CD4-positive, alpha-beta T cell treated with Interleukin-2 at 100 ng/mL for 4 hours (primary cell): ENCODE results near the gene ACSL6.

Source experiments
- DNase-seq: peaks from one replicate; pipeline ENCODE4 v3.0.0-alpha.2; 2020; ENCODE audit warnings: low spot score

ACSL6 gene

GRCh38 chr5:132017316-132017715 lies 5.9 kb upstream of the ACSL6 start:
- DNase-seq = peak; percentile 17

DNA sequence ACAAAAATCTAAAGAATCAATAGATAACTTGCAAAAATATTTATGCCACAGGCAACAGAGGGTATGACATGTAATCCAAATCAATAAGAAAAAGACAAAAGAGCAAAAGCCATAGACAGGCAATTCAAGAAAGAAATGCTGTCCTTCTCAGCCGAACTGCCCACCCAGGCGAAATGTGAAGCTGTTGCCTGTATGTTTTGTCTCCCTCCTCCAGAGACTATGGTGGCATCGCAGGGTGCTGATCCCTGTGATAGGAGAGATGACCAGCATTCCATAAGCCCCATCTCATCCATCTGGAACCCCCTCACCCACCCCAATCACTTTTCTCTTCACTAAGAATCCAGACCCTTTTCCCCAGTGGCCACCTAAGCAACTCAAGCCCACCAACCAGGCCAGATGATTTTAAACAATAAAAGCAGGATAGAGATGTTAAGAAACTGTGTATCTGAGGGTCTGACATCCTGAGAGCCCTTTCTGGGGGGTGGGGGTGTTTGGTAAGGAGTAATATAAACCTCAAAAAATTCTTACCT lies 5.3 kb upstream of the ACSL6 start:
- DNase-seq = no peak

- DNase-seq = no peak
Observed at GRCh38 chr5:132013711-132014110, 2.3 kb upstream of the ACSL6 start.

DNA sequence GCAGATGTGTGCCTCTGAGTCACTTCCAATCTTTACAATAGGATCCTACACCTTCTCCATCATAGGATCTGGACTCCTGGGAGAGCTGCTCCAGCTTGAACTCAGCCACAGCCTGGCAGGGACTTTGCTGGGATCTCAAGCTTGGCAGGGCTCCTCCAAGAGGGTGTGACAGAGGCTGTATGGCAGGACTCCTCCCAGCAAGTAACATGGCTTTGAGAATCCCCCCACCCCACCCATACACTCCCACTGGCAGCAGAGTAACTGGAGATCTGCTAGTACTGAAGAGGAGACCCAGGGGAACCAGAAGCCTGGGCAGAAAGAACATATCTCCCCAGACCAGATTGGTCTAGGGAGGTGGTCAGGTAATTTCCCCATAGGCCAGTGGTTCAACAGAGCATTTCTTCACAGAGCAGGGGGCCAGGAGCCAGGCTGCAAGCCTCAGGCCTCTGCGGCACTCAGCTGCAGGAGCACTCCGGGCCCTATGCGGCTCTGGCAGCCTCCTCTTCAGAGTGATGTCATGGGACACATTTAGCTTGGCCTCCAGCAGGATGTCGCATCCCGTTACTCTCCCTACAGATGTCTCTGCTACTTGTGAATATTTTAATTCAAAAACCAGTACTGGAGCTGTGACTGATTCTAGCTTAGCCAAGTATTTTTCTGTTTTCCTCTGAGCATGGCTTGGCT lies 1.7 kb upstream of the ACSL6 start:
- DNase-seq = no peak

DNA sequence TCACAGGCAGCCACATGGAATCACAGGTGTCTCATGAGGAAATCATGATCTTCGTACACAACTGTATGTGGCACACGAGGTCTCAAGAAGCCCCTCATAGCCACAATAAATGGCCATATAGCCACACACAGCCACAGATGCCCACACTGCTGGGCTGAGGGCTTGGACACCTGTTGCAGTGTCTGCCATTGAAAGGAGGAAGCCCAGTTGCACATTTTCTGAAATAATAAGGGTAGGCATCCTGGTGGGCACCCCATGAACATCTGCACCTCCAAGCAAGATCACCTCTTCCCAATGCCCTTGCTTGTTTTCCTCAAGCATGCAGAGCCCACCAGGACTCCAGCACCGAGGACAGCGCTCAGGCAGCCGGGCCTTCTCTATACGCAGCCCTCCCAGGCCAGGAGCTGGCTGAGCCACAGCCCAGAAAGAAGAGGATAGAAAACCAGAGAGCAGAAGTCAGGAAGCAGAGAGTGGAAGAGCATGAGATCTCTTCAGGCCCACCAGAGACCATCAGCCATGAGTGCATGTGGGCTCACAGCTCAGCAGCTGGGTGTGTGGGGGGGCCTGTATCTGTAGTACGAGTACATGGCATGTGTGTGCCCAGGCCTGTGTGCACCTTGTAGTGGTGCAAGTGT lies 1.0 kb upstream of the ACSL6 start:
- no peak for DNase-seq

DNA sequence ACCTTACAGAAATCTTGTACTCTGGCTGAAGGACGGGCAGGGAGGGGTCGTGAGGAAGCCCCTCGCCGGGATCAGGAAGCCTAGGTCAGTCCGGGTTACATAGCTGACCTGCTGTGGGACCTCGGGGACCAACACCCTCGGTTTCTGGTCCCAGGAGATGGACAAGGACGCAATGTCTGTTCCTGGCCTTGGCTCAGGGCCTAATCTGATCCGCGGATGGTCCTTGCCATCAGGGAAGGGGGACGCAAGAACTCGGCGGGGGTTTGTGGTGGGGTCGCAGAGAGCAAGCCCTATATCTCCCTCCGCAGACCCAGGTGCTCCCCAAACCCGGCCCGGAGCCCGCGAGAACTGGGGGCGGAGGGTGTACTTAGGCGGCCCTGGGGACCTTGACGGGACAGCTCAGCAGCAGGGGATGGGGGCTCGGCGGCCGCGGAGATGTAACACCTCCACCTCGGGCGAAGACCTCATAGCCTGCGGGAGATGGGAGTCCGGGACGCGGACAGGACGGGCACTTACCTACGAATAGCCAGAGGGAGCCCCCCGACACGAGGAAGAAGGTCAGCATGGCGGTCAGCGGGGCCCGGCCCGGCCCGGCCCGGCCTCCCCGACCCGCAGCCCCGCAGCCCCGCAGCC lies 353 bp downstream of the ACSL6 start:
- DNase-seq = no peak

DNA sequence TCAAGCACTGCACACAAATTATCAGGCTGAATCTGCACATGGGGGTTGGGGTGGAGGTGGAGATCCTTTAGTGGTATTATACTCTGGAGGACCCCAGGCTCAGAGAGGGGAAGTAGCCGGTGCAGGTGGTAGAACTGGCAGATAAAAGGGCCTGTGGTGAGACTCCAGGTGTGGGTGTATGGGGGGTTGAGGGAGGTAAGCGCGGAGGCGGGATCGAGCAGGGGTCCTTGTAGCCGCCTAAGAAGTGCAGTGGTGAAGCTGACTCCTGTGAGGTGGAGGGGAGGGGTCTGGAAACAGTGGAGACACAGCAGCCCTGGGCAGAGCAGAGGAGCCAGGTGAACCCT lies 841 bp downstream of the ACSL6 start:
- DNase-seq = no peak

DNA sequence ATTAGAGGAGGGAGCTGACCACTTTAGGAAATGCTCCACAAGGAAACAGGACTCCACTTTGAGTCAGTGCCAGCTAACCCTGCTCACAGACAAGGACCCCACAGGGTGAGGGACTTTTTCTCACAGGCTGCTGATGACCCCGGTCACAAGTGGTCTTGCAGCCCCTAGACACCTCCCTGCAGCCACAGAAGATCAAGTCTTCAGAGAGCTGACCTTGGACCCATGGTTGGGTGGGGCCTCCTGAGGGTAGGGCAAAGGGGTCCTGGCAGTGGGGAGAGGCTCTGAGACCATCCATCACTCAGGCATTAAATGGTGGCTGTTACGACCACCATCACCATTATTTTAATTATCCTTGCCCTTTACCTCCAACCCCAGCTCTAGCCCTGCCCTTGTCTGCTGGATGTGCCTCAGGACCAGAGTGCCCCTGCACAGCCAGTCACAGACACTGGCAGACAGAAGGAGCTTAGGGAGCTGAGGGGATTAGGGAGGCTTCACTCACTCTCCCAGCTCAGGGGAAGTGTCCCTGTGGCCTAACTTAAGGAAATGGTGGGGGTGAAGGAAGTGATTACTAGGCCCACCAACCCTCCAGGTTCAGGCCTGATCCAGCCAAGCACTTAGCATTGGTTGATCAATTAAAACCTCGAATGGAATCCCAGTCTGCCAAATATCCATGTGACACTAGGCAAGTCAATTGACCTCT lies 1.6 kb downstream of the ACSL6 start:
- DNase-seq = no peak

DNA sequence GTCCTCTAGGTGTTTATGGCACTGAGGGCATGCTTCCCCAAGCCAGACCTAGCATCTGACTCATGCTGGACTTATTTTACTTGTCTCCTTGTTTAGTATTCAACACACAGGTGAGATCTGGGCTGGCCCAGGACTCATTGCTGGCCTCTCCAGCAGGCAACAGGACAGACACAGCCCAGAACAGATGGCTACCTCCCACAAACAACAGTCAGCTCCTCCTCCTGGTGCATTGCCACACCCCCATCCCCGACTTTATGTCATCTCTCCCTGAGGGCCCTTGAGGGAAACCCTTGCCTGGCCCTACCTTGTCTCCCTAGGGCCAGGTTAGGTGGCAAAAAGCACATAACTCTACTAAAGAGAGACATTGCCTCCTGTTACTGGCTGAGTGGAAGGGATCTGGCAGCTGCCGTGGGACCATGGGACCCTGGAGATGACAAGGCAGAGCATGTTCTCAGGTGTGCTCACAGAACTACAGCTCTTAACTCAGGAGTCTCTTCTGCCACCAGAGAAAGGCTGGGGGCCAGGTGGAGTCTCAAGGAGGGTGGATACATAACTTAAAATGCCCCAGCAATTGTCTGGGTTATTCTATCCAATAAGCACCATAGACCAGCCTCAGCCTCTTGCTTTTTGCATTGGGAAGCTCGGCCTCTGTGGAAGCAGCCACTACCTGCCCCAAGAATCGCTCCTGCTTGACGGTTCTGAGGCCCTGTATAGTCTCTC lies 2.3 kb downstream of the ACSL6 start:
- DNase-seq = no peak

- DNase-seq = no peak
Observed at GRCh38 chr5:132008163-132008473, 3.3 kb downstream of the ACSL6 start.

DNA sequence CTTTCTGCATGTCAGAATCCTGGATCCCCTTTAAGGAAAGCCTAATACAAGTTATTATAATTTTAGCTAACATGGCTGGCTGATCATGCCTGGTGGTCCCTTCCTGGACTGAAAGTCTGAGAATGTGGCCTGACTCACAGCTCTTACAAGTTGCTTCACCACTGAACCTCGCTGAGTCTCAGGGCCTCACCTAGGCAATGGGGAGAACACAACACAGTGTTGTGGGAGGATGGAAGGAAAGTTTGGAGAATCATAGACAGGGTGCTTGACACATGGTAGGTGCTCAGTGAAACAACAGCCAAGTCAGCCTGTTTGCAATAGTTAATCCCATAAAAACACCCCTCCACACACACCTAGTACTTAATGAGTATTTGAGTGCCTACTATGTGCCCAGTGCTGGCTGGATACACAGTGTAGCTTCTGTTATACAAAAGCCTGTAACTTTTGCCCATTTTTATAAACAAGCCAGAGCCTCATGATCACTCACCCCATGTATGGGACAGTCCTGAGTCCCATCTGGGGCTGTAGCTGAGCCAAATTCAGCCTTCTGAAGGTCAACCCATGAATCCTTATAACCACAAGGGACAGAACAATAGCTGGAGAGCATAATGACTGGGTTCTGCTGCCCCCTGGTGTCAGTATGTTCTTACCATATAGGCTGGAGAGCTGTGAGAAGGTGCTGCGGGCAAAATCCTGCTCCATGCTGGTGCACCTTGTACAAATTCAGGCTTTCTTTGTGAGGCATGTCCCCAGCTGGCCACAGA lies 3.9 kb downstream of the ACSL6 start:
- peak; percentile 79 for DNase-seq

DNA sequence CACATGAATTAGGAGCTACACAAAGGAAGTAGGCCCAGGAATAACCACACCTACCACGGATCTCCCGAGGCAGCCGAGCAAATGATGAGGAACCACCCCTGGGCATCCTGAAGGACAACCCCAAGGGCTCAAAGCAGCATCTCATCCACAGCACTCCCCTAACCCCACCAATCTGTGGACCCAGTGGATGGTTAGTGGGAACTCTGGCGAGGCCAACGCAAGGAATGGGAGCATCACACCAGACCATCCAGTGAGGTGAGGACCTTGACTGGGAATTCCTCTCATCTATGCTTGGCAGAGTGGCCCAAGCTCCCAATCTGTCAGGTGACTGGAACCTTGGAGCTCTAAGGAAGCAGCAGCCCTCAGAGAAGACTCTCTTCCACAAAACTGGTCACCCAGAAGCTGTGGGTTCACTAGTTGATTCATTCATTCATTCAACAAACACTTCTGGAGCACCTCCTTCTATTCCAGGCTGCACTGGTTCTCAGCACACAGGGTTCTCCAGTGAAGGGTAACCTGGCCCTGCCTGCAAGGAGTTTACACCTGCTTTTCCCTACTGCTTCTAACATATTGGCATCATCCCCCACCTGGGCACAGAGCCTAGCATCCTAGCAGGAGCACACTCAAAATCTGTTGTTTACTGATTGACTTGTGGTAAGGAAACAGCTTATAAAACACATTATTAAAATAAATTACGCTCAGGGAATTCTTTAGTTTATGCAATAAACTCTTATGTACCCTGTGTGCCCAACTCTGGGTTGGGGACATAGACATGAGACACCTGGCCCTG lies 4.9 kb downstream of the ACSL6 start:
- no peak for DNase-seq

GRCh38 chr5:132005591-132005990 lies 5.9 kb downstream of the ACSL6 start:
- no peak for DNase-seq

DNA sequence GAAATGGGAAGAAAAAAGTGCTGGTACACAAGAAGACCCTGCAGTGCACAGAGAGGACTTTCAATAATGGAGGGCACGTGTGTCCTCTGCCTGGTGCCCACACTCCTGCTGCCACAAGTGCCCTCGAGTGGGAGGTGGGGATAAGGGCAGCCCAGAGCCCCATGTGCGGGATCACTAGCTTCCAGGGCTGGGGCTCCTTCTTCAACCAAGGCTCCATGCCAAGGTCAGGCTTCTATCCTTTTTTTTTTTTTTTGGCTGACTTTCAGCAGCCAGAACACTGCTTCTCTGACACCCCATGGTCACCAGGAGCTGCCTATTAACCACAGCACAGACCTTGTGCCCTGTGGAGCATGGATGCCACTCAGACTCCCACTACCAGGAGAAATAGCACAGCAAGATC lies 7.5 kb downstream of the ACSL6 start:
- no peak for DNase-seq

DNA sequence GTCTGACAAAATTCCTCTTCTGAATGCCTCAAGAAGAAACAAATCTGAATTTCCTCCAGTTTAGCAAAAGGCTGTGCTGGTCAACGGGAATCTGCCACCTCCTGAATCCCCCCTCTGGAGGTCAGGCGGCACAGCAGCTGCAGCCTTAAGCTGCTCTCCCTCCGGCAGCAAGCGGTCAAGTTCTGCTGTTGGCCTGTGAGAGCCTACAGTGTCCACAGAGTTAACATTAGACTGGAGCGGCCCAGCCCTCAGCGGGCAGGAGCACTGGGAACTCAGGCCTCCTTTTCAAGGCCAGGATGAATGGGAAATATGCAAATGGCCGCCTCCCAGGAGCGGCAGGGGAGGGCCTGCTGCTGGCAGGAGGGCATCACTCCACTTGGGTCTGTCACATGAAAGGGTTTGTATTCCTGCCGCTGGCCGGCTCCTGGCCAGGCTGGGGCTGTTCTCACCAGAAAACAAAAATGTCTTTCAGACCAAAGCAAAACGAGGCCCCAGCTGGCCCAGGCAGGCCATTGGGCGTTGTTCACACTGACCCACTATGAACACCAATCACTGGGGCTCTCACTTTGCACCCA lies 8.2 kb downstream of the ACSL6 start:
- DNase-seq = no peak

DNA sequence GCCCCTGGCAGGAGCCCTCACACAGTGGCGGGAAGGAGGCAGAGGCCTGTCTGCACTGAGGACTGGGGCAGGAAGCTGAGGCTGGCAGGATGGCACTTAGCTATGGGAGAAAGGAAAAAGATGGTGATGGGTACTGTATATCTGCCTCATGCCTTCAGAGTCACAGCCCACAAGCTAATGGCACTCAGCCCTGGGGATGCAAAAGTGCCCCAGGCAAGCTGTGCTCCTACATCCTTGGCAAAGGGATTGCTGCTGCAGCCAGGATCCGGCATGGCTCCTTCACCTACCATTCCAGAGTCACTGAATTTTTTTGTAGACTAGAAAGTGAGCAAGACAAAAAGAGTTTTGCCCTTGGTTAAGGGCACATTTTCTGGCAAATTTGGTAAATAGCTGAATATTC lies 8.7 kb downstream of the ACSL6 start:
- DNase-seq = no peak

DNA sequence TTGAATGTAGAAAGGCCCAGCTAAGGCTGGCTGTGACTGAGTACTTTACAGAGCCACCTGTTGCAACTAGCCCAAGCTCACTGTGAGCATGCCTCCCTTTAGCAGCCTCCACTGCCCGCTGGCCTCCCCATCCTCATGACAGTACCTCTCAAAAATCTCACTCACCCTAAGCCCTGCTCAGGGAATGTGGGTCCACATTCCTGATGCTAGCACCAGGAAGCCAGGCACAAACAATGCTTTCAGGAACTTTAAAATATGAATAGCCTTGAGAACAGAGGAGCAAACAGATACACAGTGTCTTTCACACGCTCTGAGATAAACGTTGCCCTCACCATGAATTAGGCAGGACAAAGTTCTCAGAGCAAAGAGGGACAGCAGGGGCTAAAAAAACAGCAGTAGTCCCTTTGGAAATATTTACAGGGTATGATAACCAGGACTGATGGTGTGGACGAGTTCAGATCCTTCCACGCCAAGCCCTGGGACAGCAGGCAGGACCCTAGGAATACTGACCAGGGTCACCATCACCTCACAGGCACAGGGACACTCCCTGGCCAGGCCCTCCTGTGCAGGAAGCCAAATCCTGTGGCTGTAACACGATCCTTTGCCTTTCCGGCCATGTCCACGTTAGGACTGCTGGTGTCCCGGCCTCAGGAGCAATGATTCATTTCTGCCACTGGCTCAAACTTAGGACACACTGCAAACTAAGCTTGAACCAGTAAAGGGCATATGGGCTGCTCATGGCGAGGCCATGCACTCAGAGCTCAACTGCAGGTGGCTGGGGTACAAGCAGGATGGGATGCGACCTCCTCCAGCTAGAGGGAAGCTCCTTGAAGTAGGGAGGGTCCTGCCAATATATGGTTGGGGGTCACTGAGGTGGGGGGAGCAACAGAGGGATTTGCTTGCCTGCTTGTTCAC lies 9.6 kb downstream of the ACSL6 start:
- DNase-seq = no peak

- peak; percentile 49 for DNase-seq
Observed at GRCh38 chr5:132000677-132001453, 10.6 kb downstream of the ACSL6 start.

DNA sequence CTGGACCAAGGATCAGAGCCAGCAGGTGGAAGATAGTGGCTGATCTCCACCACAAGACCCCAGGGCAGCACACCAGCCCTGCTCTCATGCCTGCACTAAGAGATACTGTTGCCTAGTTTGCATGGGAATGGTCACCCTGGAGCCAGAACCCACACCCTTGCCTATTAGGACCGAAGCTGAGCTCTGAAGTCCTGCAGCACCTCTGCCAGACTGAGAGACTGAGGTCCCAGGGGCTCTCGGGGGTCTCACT lies 11.3 kb downstream of the ACSL6 start:
- no peak for DNase-seq
